Muscle of arm (tissue), 12 donors: Measurements from ENCODE around the gene SNX25. TPM values are rescaled to one million over a fixed set of nuclear protein-coding genes. Genes with fewer than 3 reads are reported as not detected.

Experiments
- DNase-seq: peaks from one replicate; pipeline ENCODE4 v3.0.0-alpha.2; 2013
- polyA plus RNA-seq, 12 donors: library from polyadenylated mRNA; unstranded; fragments of 120-200 nt; gene quantifications; one replicate each; pipeline ENCODE4 v1.2.1, GENCODE V29; 2013; ENCODE audit not compliant: insufficient read length in 12 of 12

SNX25 gene
- polyA plus RNA-seq, 12 donors, result 7.1 to 12.0 (median 9.3) TPM; not detected in 1

DNA sequence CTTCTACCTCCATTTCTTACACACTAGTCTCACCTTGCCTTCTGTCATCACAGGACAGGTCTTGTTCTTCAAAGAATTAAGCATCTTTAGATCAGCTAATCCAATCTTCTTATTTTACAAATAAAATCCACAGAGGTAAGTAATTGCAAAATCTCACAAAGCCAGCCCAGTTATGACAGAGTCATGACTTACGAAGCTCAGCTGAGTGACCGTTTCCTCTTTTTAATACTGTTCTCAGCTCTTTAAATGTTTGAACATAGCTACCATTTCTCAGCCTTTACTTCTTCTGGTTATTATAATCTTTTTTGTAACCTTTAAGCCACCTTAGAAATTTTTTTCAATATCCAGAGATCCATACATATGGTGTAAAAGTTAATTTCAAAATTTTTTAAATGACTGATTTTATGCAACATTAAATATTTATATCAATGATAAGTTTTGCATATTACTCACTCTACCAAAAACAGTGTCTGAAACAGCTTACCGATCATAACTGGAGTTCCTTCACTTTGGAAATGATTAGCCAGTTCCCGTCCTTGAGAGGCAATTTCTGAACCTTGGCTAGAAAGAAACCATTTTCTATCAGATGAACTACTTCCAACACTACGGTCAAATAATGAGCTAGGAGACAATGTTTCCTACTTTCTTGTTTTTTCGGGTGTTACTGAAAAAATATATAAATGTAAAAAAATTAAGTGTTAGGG is 196.1 kb downstream of the SNX25 start:
- DNase-seq, result no peak

GRCh38 chr4:185408432-185408831 is 199.0 kb downstream of the SNX25 start:
- no peak for DNase-seq

DNA sequence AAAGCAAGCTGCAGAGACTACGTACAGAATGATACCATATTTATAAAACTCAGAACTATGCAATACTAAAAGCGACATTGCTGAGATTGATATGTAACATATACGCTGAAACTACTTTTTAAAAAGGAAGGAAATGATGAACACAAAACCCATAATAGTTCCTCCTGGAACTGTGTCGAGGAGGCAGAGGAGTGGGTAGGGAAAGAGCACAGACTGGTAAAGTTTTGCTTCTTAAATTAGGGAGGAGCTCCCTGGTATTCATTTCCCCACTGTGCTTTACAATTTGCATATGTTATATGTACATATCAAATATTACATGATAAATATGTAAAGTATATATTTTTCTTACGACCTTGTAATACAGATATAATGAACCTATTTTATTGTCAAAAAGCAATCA is 202.5 kb downstream of the SNX25 start:
- DNase-seq, result no peak

- DNase-seq, result no peak
Observed at GRCh38 chr4:185412412-185412811, 203.0 kb downstream of the SNX25 start.

Other genes starting within 250 kb of the SNX25 start
- not detected for gene HELT, start 191.1 kb upstream of the SNX25 start, polyA plus RNA-seq
- 100 to 1,000 TPM in 9 of 12 donors, 10 to 100 TPM in 2, not detected in 1; 41.0 to 169 (median 121) TPM for gene SLC25A4, start 66.3 kb upstream of the SNX25 start, polyA plus RNA-seq
- 10 to 100 TPM in 11 of 12 donors, not detected in 1; 27.3 to 43.7 (median 35.3) TPM for gene CFAP97, start 5.6 kb upstream of the SNX25 start, polyA plus RNA-seq
- 1 to 10 TPM in 11 of 12 donors, not detected in 1; 2.0 to 8.2 (median 4.2) TPM for gene LRP2BP, start 186.3 kb downstream of the SNX25 start, polyA plus RNA-seq
- 10 to 100 TPM in 11 of 12 donors, not detected in 1; 13.5 to 40.3 (median 21.0) TPM for gene ANKRD37, start 187.2 kb downstream of the SNX25 start, polyA plus RNA-seq
- 10 to 100 TPM in 11 of 12 donors, not detected in 1; 39.4 to 59.1 (median 51.5) TPM for gene UFSP2, start 216.4 kb downstream of the SNX25 start, polyA plus RNA-seq